K562 (cell line): ENCODE data around the gene NONO. TPM values are rescaled to one million over a fixed set of nuclear protein-coding genes. Genes with fewer than 3 reads are reported as not detected.

Source experiments
- ATAC-seq: fragments of 200-7000 bp; cut with Tn5 transposase; 3 replicates; pipeline ENCODE4 v1.9.1; 2020; ENCODE audit warnings: moderate library complexity
- BruUV-seq: library from RNA; stranded (reverse); fragments of 400-500 nt; replicated peaks from 2 replicates; lab custom pipeline; 2021; lab: Mats Ljungman, UMichigan
- CTCF ChIA-PET: fragments of 300-600 bp; formaldehyde crosslinking; extraction: SDS; loops from one replicate; lab custom pipeline; 2021; ENCODE audit warnings: low intra/inter-chr PET ratio; lab: Yijun Ruan, JAX
- POLR2A ChIA-PET: fragments of 300-600, 350-650 bp; sonication (Branson Sonifier 250); formaldehyde crosslinking; extraction: SDS; loops from one replicate; lab custom pipeline; 2021; ENCODE audit warnings: antibody characterized with exemption, inconsistent platforms; lab: Yijun Ruan, JAX
- DNase-seq, 4 experiments: peaks; one replicate each; pipeline versions ENCODE4 v3.0.0 to v3.0.0-alpha.2; 2011 to 2018; ENCODE audit warnings: low spot score in 3 of 4, mixed read lengths in 3 of 4; ENCODE audit errors: extremely low read depth in 1 of 4
- FAIRE-seq: peaks from 2 replicates; lab custom pipeline; 2011; peaks lifted over from hg19 to GRCh38; lab: Jason Lieb, UNC
- H2AFZ ChIP-seq: 2 replicates; pipeline ENCODE4 v1.6.0; 2011; ENCODE audit warnings: low read depth, low read length, control low read depth, inconsistent platforms
- H3K27ac ChIP-seq: fragments of 200-600 bp; 3 replicates; pipeline ENCODE4 v1.8.0; 2011; ENCODE audit warnings: low read depth, mild to moderate bottlenecking, control low read depth, inconsistent platforms, low read length, moderate library complexity, mixed read lengths; ENCODE audit errors: extremely low read depth
- H3K27me3 ChIP-seq, 2 experiments: fragments of 300-600 bp in 1 of 2; 2 replicates in 1 of 2; 3 replicates in 1 of 2; pipeline versions ENCODE4 v1.6.0 to v1.8.0; 2011; ENCODE audit warnings: inconsistent platforms in 2 of 2, low read length in 2 of 2, mild to moderate bottlenecking in 1 of 2, mixed read lengths in 1 of 2, moderate library complexity in 1 of 2; ENCODE audit not compliant: control insufficient read depth in 2 of 2, insufficient read depth in 2 of 2
- H3K36me3 ChIP-seq: fragments of 300-600 bp; 3 replicates; pipeline ENCODE4 v1.8.0; 2011; ENCODE audit warnings: mild to moderate bottlenecking, low read length, inconsistent platforms; ENCODE audit not compliant: control insufficient read depth, insufficient read depth
- H3K4me1 ChIP-seq, 2 experiments: fragments of 200-600 bp in 1 of 2; replicated peaks in 1 of 2; 2 replicates in 1 of 2; 3 replicates in 1 of 2; pipeline versions ENCODE4 v1.5.1 to v1.8.0; 2011; ENCODE audit warnings: inconsistent platforms in 2 of 2, low read length in 2 of 2, mild to moderate bottlenecking in 1 of 2, mixed read lengths in 1 of 2, moderate library complexity in 1 of 2; ENCODE audit not compliant: control insufficient read depth in 2 of 2, insufficient read depth in 2 of 2
- H3K4me2 ChIP-seq: 2 replicates; pipeline ENCODE4 v1.6.1; 2011; ENCODE audit warnings: low read length, control low read depth, inconsistent platforms, mixed read lengths; ENCODE audit not compliant: insufficient read depth
- H3K4me3 ChIP-seq: fragments of 200-600 bp; sonication (generic), shearing (Covaris generic); 2 replicates; pipeline ENCODE4 v1.5.1; 2016; ENCODE audit warnings: control low read depth, inconsistent platforms
- H3K79me2 ChIP-seq: fragments of 200-600 bp; 3 replicates; pipeline ENCODE4 v1.8.0; 2011; ENCODE audit warnings: low read length, inconsistent platforms; ENCODE audit not compliant: control insufficient read depth, insufficient read depth
- H3K9ac ChIP-seq, 2 experiments: 2 replicates each; pipeline versions ENCODE4 v1.6.0 to v1.6.1; 2011; ENCODE audit warnings: low read depth in 2 of 2, low read length in 2 of 2, control low read depth in 1 of 2, inconsistent platforms in 1 of 2, mild to moderate bottlenecking in 1 of 2, mixed read lengths in 1 of 2; ENCODE audit not compliant: insufficient read depth in 1 of 2
- H3K9me1 ChIP-seq: one replicate; pipeline ENCODE4 v1.6.0; 2011; ENCODE audit warnings: inconsistent platforms, mild to moderate bottlenecking, low read length, moderate library complexity; ENCODE audit not compliant: control insufficient read depth, insufficient read depth
- H3K9me3 ChIP-seq: replicated peaks from 2 replicates; pipeline ENCODE4 v1.5.1; 2011; ENCODE audit warnings: low read depth, low read length, inconsistent platforms; ENCODE audit not compliant: control insufficient read depth, insufficient read depth
- H4K20me1 ChIP-seq: replicated peaks from 2 replicates; pipeline ENCODE4 v1.6.1; 2011; ENCODE audit warnings: low read length, inconsistent platforms, mixed read lengths; ENCODE audit not compliant: control insufficient read depth, insufficient read depth
- HMG20B ChIP-seq: fragments of 250-450 bp; sonication (Bioruptor Pico); IDR thresholded peaks from 2 replicates; pipeline ENCODE4 v1.5.0; 2021; ENCODE audit warnings: mild to moderate bottlenecking
- KDM4B ChIP-seq, 2 experiments: fragments of 450-650 bp in 1 of 2; sonication (generic) in 1 of 2; IDR thresholded peaks; 2 replicates each; pipeline ENCODE4 v1.6.1; 2016 to 2017; ENCODE audit warnings: borderline replicate concordance in 2 of 2, antibody characterized with exemption in 1 of 2, low read depth in 1 of 2, mild to moderate bottlenecking in 1 of 2
- MCM2 ChIP-seq: fragments of 450-650 bp; IDR thresholded peaks from 2 replicates; pipeline ENCODE4 v1.6.1; 2017; ENCODE audit warnings: low read depth, mild to moderate bottlenecking
- SIRT6 ChIP-seq: IDR thresholded peaks from one replicate; pipeline ENCODE4 v1.6.1; 2012; ENCODE audit warnings: low read depth, mild to moderate bottlenecking, control low read depth, inconsistent platforms, low read length, moderate library complexity
- SPI1 ChIP-seq: IDR thresholded peaks from 2 replicates; pipeline ENCODE4 v1.6.1; 2011; ENCODE audit warnings: low read depth, low read length, control low read depth, borderline replicate concordance
- TCF3 ChIP-seq: sonication (generic); formaldehyde crosslinking; IDR thresholded peaks from 2 replicates; pipeline ENCODE4 v1.4.0; 2020; ENCODE audit warnings: mild to moderate bottlenecking, missing genetic modification reagents
- WGBS: fragments of 100-300 bp; shearing (Covaris generic); methylation state at CpG from one replicate; pipeline ENCODE4 v1.1.6; 2016; ENCODE audit warnings: low coverage, mixed read lengths; ENCODE audit not compliant: insufficient coverage; ENCODE audit errors: missing lambda C conversion rate; 5-methylcytosine and 5-hydroxymethylcytosine counted together
- in situ Hi-C: fragments of 300-500 bp; cut with MboI; formaldehyde crosslinking; loops from 4 replicates; pipeline ENCODE4 v1.15.0; 2018; ENCODE audit warnings: inconsistent platforms, mixed read lengths
- intact Hi-C: fragments of 100-400 bp; cut with micrococcal nuclease; formaldehyde crosslinking; loops from 2 replicates; pipeline ENCODE4 v1.14.2; 2022
- polyA plus RNA-seq, 8 experiments: library from polyadenylated mRNA; depleted of rRNA in 4 of 8; stranded (reverse) in 5 of 8; unstranded in 3 of 8; fragments of >200 nt; fragmentation: Nextera tagmentation in 2 of 8; fragmentation: Illumina TruSeq in 1 of 8; extraction: Ambion mirVana in 2 of 8; extraction: Trizol in 1 of 8; gene quantifications; 2 replicates each; pipeline versions ENCODE4 v1.2.1 to v1.2.3, GENCODE V29; 2011 to 2014; ENCODE audit warnings: inconsistent platforms in 1 of 8, missing spikeins in 1 of 8
- total RNA-seq, 7 experiments: library from RNA; depleted of rRNA in 6 of 7; stranded (reverse); fragments of >200 nt in 6 of 7; fragmentation: Illumina TruSeq in 2 of 7; extraction: Trizol in 2 of 7; gene quantifications; 2 replicates each; pipeline versions ENCODE4 v1.2.1 to v1.2.3, GENCODE V29; 2011 to 2021; ENCODE audit warnings: low replicate concordance in 1 of 7
- TF ChIP-seq, protein P1 (sequence below), 2 experiments: fragments of 450-650 bp; IDR thresholded peaks; 2 replicates each; pipeline ENCODE4 v1.6.1; 2016

The NONO gene
- total and polyA plus RNA-seq, 9 of the 15 experiments (the other 6 are each of a cell fraction or from before 2014, with no cell fraction given): 333 to 651 (median 451) TPM

- TF ChIP-seq KDM4B (IDR thresholded peaks at IDR 0.05; ENCODE audit: borderline replicate concordance in 2 of 2, low read depth in 1 of 2): no peak
- TF ChIP-seq, protein P1, sequence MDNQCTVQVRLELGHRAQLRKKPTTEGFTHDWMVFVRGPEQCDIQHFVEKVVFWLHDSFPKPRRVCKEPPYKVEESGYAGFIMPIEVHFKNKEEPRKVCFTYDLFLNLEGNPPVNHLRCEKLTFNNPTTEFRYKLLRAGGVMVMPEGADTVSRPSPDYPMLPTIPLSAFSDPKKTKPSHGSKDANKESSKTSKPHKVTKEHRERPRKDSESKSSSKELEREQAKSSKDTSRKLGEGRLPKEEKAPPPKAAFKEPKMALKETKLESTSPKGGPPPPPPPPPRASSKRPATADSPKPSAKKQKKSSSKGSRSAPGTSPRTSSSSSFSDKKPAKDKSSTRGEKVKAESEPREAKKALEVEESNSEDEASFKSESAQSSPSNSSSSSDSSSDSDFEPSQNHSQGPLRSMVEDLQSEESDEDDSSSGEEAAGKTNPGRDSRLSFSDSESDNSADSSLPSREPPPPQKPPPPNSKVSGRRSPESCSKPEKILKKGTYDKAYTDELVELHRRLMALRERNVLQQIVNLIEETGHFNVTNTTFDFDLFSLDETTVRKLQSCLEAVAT (IDR thresholded peaks at IDR 0.05): no peak
- no peak for TF ChIP-seq TCF3 (CRISPR knock-in tag)
- TF ChIP-seq SPI1: peak; percentile 61; the same call in 1 of the 2 replicates
- TF ChIP-seq MCM2: no peak
- no peak for TF ChIP-seq HMG20B (CRISPR knock-in tag)
- no peak for TF ChIP-seq SIRT6
- BruUV-seq: no TSS peak
- no peak overlapping the region for H3K27ac ChIP-seq
- peaks cover 22% of the 10 kb centered on the region; the same call in 2 of the 3 replicates for H3K36me3 ChIP-seq
- H2AFZ ChIP-seq: no peak overlapping the region
- WGBS: no CpG with 5 or more reads among the region's 1 CpG
- FAIRE-seq: no peak
- 0 out of 5 replicates have a peak, but pooled peaks cover 0 to 2% of the 10 kb centered on the region in 2 experiments for H3K27me3 ChIP-seq
- no peak for ATAC-seq
- no peaks in the 10 kb centered on the region for H3K9me3 ChIP-seq
- no peaks in the 10 kb centered on the region for H3K79me2 ChIP-seq
- DNase-seq: no peak
- H3K4me2 ChIP-seq: no peak overlapping the region
- CTCF ChIA-PET: no interaction called here
- H4K20me1 ChIP-seq: no peaks in the 10 kb centered on the region
- in situ Hi-C loops: no loop called here
- intact Hi-C loops: no loop called here
- H3K9me1 ChIP-seq: no peaks in the 10 kb centered on the region
- H3K4me1 ChIP-seq: no peaks in the 10 kb centered on the region
- POLR2A ChIA-PET: interaction anchor here (0.6 to 0.7 kb wide), 2 partner anchors 52 to 86 kb away, joined by 3 read pairs; no protein-coding TSS in a partner anchor
- no peak overlapping the region for H3K9ac ChIP-seq
- no peak overlapping the region for H3K4me3 ChIP-seq
Measured at GRCh38 chrX:71236836-71237235, 46.6 kb upstream of the NONO start.
